Measurements from ENCODE around the gene CADPS2. TPM values are rescaled to one million over a fixed set of nuclear protein-coding genes. Genes with fewer than 3 reads are reported as not detected.

The CADPS2 gene
- total RNA-seq, 2 donors from 2014 or later, result 16.4 to 32.5 TPM

DNA sequence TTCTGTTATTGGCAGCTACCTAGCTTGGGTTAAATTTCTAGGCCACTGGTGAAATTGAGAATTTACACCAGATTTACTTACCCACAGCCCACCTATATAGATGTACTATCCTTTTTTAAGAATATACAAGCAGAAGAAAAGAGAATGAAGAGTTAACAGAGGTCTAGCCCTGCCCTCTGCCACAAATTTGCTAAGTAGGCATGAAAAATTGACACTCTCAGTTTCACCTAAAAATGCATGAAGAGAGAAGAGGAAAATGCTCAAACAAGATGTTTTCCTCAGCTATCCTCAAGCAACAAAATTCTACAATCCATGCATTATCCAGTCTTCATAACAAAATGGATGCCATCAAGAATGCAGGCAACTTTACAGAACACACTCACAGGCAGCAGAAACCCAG is 158.9 kb downstream of the CADPS2 start:
- H3K4me3 ChIP-seq, result no peak overlapping the region
- no peaks in the 10 kb centered on the region for H3K27me3 ChIP-seq (replicated peaks; ENCODE audit: insufficient read depth)
- peaks cover 0 to 4% of the 10 kb centered on the region in 2 donors for H3K4me1 ChIP-seq (ENCODE audit: control insufficient read depth in 1 of 2, low read depth in 2 of 2)
- DNase-seq (ENCODE audit: low spot score) (no peak), ATAC-seq (ENCODE audit: insufficient number of reproducible peaks, low FRiP score, low read depth) (no peak)
- H3K36me3 ChIP-seq, result no peaks in the 10 kb centered on the region
- TF ChIP-seq, protein P1, sequence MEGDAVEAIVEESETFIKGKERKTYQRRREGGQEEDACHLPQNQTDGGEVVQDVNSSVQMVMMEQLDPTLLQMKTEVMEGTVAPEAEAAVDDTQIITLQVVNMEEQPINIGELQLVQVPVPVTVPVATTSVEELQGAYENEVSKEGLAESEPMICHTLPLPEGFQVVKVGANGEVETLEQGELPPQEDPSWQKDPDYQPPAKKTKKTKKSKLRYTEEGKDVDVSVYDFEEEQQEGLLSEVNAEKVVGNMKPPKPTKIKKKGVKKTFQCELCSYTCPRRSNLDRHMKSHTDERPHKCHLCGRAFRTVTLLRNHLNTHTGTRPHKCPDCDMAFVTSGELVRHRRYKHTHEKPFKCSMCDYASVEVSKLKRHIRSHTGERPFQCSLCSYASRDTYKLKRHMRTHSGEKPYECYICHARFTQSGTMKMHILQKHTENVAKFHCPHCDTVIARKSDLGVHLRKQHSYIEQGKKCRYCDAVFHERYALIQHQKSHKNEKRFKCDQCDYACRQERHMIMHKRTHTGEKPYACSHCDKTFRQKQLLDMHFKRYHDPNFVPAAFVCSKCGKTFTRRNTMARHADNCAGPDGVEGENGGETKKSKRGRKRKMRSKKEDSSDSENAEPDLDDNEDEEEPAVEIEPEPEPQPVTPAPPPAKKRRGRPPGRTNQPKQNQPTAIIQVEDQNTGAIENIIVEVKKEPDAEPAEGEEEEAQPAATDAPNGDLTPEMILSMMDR (IDR thresholded peaks at IDR 0.05), result no peak
- H3K27ac ChIP-seq, result no peak overlapping the region
- no peaks in the 10 kb centered on the region for H3K9me3 ChIP-seq

DNA sequence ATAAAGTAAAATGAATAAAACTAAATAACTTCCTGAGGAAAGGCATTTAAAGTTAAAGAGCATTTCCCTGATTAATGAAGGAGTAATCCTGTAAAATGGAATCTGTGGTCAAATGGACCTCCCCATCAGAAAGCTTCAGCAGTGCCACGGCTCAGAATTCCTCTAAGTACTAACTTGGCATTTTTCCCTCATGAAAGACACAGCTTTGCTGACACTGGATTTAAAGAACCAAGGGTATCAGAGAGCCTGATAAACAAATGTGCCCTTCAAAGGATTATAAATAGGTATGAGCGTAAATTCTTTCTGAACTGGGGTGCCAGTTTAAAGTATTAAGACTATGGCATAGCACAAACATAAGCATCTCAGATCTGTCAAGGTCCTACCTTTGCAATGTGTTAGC is 159.4 kb downstream of the CADPS2 start:
- TF ChIP-seq, protein P1 (IDR thresholded peaks at IDR 0.05), result no peak
- Histone ChIP-seq H3K4me1 (ENCODE audit: control insufficient read depth in 1 of 2, low read depth in 2 of 2) (peaks cover 0 to 4% of the 10 kb centered on the region in 2 donors), H3K4me3 (no peak overlapping the region), H3K27ac (no peak overlapping the region), H3K27me3 (replicated peaks; ENCODE audit: insufficient read depth) (no peaks in the 10 kb centered on the region), H3K36me3 (no peaks in the 10 kb centered on the region), H3K9me3 (no peaks in the 10 kb centered on the region)
- DNase-seq (ENCODE audit: low spot score), result no peak
- ATAC-seq (ENCODE audit: insufficient number of reproducible peaks, low FRiP score, low read depth), result no peak

DNA sequence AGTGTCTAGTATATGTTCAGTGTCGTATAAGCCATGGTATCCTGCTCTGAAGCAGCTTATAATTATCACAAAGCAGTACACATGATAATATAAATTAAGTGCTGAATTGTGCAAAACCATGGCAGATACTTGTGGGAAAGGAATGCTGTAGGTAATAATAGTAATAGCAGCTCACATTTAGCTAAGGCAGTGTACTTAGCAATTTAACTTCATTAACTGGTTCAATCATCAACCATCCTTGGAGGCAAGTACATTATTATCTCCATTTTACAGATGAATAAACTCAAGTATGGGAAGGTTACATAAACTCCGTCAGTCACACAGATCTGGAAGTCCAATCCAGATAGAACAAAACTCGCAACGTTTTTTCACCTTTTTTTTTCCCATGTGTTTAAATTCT is 161.9 kb downstream of the CADPS2 start:
- H3K4me1 ChIP-seq (ENCODE audit: control insufficient read depth in 1 of 2, low read depth in 2 of 2), result peaks cover 0 to 4% of the 10 kb centered on the region in 2 donors
- H3K4me3 ChIP-seq, result no peak overlapping the region
- TF ChIP-seq, protein P1 (IDR thresholded peaks at IDR 0.05), result no peak
- H3K9me3 ChIP-seq, result no peaks in the 10 kb centered on the region
- DNase-seq (ENCODE audit: low spot score) (no peak), ATAC-seq (ENCODE audit: insufficient number of reproducible peaks, low FRiP score, low read depth) (no peak)
- H3K27me3 ChIP-seq (replicated peaks; ENCODE audit: insufficient read depth), result no peaks in the 10 kb centered on the region
- H3K36me3 ChIP-seq, result no peaks in the 10 kb centered on the region
- H3K27ac ChIP-seq, result no peak overlapping the region

DNA sequence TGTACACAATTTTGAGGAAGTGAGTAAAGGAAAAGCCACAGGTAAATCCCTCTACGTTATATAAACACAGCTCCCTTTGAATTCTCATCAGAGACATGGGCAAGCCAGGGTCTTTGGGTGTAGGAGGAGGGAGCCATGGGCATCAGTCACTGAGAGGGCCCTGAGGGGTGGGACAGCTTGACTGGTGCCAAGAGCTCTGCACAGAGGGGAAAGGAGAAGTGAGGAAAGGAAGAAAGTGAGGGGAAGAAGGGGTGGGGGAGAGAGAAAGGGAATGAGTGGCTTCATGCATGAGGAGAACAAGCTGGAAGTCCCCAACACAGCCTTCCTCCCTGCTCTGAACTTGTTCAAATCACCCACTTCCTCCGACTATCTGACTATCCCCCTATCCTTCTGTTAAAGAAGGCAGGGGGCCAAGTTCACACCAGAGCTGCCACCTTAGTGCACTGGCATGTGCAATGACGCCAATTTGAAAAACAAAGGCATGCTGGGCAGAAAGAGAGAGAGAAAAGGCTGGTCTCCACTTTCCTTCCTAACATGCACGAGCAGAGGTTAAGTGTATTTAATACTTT is 167.2 kb downstream of the CADPS2 start:
- Histone ChIP-seq H3K27ac (no peak overlapping the region), H3K9me3 (no peaks in the 10 kb centered on the region), H3K36me3 (no peaks in the 10 kb centered on the region), H3K27me3 (replicated peaks; ENCODE audit: insufficient read depth) (no peaks in the 10 kb centered on the region), H3K4me1 (ENCODE audit: control insufficient read depth in 1 of 2, low read depth in 2 of 2) (no peaks in the 10 kb centered on the region), H3K4me3 (no peak overlapping the region)
- DNase-seq (ENCODE audit: low spot score) (no peak), ATAC-seq (ENCODE audit: insufficient number of reproducible peaks, low FRiP score, low read depth) (no peak)
- TF ChIP-seq, protein P1 (IDR thresholded peaks at IDR 0.05), result no peak

DNA sequence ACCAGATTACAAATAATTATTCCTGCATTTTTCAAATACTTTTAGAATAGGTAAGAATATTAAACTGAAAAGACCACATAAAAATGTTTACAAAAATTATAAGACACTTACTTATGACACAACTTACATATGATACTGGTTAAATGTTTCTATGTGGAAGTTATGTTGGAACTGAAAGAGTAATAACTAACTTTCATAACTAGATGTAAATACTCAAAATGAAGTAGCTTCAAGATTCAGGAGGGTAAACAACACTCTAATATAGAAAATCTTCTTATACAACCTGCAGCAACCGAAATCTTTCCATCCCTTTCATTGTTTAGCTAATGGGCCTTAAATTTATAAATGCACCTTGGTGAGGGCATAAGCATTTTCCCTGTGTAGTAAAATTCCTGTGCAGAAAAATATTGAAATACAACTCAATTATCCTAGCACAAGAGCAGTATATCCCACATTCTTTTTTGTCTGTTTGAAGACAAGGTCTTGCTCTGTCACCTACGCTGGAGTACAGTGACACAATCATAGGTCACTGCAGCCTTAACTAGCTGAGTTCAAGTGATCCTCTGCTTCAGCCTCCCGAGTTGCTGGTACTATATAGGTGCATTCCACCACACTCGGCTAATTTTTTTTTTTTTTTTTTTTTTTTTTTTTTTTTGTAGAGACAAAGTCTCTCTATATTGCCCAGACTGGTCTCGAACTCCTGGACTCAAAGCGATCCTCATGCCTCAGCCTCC is 168.7 kb downstream of the CADPS2 start:
- ATAC-seq (ENCODE audit: insufficient number of reproducible peaks, low FRiP score, low read depth) (no peak), DNase-seq (ENCODE audit: low spot score) (no peak)
- no peaks in the 10 kb centered on the region for H3K9me3 ChIP-seq
- no peaks in the 10 kb centered on the region for H3K36me3 ChIP-seq
- no peak overlapping the region for H3K27ac ChIP-seq
- TF ChIP-seq, protein P1 (IDR thresholded peaks at IDR 0.05), result no peak
- H3K27me3 ChIP-seq (replicated peaks; ENCODE audit: insufficient read depth), result no peaks in the 10 kb centered on the region
- H3K4me3 ChIP-seq, result no peak overlapping the region
- no peaks in the 10 kb centered on the region for H3K4me1 ChIP-seq (ENCODE audit: control insufficient read depth in 1 of 2, low read depth in 2 of 2)
